BLaER1 (cell line): Measurements from ENCODE around the gene MAD1L1.
A peak's percentile ranks its signal among the peaks of the same experiment; 100 is the strongest.

Source experiments
- H3K27ac ChIP-seq: shearing (Covaris generic); formaldehyde crosslinking; 2 replicates; pipeline ENCODE4 v1.8.1; 2022
- H3K27me3 ChIP-seq: shearing (Covaris generic); formaldehyde crosslinking; 2 replicates; pipeline ENCODE4 v1.8.1; 2022
- H3K36me3 ChIP-seq: shearing (Covaris generic); formaldehyde crosslinking; 2 replicates; pipeline ENCODE4 v1.8.1; 2022
- H3K4me1 ChIP-seq: shearing (Covaris generic); formaldehyde crosslinking; 2 replicates; pipeline ENCODE4 v1.8.1; 2022
- H3K4me2 ChIP-seq: shearing (Covaris generic); formaldehyde crosslinking; 2 replicates; pipeline ENCODE4 v1.8.1; 2022
- H3K4me3 ChIP-seq: shearing (Covaris generic); formaldehyde crosslinking; 2 replicates; pipeline ENCODE4 v1.8.1; 2022
- H3K9ac ChIP-seq: shearing (Covaris generic); formaldehyde crosslinking; 2 replicates; pipeline ENCODE4 v1.8.1; 2022
- H3K9me3 ChIP-seq: shearing (Covaris generic); formaldehyde crosslinking; 2 replicates; pipeline ENCODE4 v1.8.1; 2022
- H4K20me1 ChIP-seq: shearing (Covaris generic); formaldehyde crosslinking; 2 replicates; pipeline ENCODE4 v1.8.1; 2022
- Cebpa-rat ChIP-seq: shearing (Covaris generic); IDR thresholded peaks from 2 replicates; pipeline ENCODE4 v1.8.1; 2022

The MAD1L1 gene

DNA sequence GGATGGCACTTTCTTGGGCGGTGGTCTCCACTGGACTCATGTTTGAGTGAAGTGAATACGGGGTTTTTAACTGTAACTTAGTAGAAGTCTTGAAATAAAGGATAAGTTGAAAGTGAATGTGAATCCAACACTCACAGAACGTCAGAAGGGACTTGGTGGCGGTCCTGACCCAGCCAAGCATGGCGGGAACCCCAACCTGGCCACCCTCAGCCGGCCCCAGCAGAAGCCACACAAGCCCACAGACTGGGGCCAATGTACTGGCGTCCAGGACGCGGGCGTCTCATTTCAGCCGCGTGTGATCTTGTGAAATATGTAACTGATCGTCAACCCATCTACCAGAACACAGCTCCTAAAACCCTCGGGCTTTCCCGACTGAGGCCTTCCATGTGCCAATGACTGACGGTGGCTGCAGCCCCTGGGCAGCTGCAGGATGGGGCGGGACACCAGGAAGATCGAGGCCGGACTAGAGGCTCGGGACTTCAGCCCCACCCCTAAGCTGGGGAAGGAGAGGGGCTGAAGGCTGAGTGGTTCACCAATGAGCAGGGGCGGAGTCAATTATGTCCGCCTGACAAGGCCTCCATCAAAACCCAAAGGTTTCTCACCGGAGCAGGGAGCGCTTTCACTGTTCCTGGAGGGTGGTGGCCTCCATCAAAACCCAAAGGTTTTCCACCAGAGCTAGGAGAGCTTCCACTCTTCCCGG is 161.5 kb downstream of the MAD1L1 start:
- Histone ChIP-seq H3K9ac (peak overlapping the region; percentile 67; the same call in 1 of the 2 replicates), H3K27me3 (no peaks in the 10 kb centered on the region), H3K27ac (peak overlapping the region; percentile 95), H3K4me1 (peaks cover 99% of the 10 kb centered on the region), H3K4me3 (peak overlapping the region; percentile 19; the same call in 1 of the 2 replicates), H3K9me3 (no peaks in the 10 kb centered on the region), H3K36me3 (peaks cover 12% of the 10 kb centered on the region), H3K4me2 (peak overlapping the region; percentile 94), H4K20me1 (peaks cover 46% of the 10 kb centered on the region)
- no peak for TF ChIP-seq Cebpa-rat

DNA sequence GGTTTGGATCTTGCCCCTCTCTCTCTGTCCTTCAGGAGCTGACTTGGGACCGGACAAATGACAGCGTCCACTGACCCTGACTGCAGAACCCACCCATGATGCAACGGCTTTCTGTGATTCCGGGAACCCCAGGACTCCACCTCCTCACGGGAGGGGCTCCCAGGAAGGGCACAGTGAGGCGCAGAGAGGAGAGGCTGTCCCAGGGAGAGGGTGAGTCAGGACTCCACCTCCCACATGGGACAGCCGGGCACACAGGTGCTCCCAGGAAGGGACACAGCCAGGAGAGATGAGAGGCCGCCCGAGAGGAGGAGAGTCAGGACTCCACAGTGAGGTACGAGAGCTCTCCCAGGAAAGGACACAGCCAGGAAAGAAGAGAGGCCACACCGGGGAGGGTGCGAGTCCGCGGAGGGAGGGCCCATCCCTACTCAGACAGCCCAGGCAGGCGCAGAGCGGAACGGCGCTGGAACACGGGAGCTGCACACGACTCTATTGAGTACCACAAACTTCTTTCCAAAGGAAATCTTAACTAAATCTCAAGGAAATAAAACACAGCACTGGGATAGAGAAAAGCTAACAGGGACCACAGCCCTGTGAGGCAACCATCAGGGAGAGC is 162.5 kb downstream of the MAD1L1 start:
- Histone ChIP-seq H3K4me3 (no peak overlapping the region; the same call in 1 of the 2 replicates), H3K4me1 (peaks cover 99% of the 10 kb centered on the region), H3K9me3 (no peaks in the 10 kb centered on the region), H3K27ac (peak overlapping the region; percentile 95), H3K27me3 (no peaks in the 10 kb centered on the region), H3K9ac (peak overlapping the region; percentile 62), H3K36me3 (peaks cover 5% of the 10 kb centered on the region; the same call in 1 of the 2 replicates), H4K20me1 (peaks cover 37% of the 10 kb centered on the region; the same call in 1 of the 2 replicates), H3K4me2 (peak overlapping the region; percentile 94)
- TF ChIP-seq Cebpa-rat = no peak

- Histone ChIP-seq H3K4me3 (peak overlapping the region; percentile 64), H4K20me1 (peaks cover 29% of the 10 kb centered on the region; the same call in 1 of the 2 replicates), H3K4me2 (peak overlapping the region; percentile 94), H3K9ac (peak overlapping the region; percentile 62), H3K9me3 (no peaks in the 10 kb centered on the region), H3K27ac (peak overlapping the region; percentile 95), H3K36me3 (peaks cover 10% of the 10 kb centered on the region), H3K27me3 (no peaks in the 10 kb centered on the region), H3K4me1 (peaks cover 99% of the 10 kb centered on the region)
- TF ChIP-seq Cebpa-rat = no peak
Observed at GRCh38 chr7:2069472-2069860, 163.3 kb downstream of the MAD1L1 start.

- no peaks in the 10 kb centered on the region for H3K27me3 ChIP-seq
- H3K27ac ChIP-seq = peak overlapping the region; percentile 95
- H3K9me3 ChIP-seq = no peaks in the 10 kb centered on the region
- TF ChIP-seq Cebpa-rat = no peak
- H3K9ac ChIP-seq = peak overlapping the region; percentile 83
- H3K4me2 ChIP-seq = peak overlapping the region; percentile 94
- peak overlapping the region; percentile 64 for H3K4me3 ChIP-seq
- peaks cover 24% of the 10 kb centered on the region; the same call in 1 of the 2 replicates for H4K20me1 ChIP-seq
- H3K4me1 ChIP-seq = peaks cover 99% of the 10 kb centered on the region
- peaks cover 13% of the 10 kb centered on the region for H3K36me3 ChIP-seq
Observed at GRCh38 chr7:2068693-2069471, 163.9 kb downstream of the MAD1L1 start.

DNA sequence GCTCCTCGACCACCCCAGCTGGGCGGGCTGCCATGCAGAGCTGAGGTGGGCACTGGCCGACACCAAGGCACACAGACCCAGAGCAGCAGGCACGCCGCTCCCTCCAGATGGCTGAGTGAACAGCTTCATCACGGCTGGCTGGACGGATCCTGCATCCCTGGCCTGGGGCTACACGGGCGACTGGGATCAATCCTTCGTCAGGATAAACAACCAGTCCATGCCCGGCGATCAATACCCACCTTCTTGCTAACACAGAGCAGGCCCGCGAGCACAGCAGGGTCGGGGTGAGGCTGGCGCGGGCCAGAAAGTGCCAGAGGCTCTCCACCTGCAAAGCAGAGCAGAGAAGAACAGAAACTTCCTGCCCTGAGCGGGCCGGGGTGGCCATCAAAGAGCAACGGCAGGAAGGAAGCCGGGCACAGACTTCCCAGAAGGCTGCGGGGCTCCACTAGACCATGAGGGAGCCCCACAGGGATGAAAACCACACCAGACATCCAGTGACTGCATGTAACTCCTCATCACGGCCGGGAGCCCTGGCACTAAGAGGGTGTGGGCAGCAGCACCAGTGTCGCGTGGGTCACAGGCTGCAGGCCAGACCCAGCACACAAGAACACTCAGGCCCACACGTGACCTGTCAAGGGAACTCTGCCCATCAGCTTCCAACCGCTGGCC is 166.4 kb downstream of the MAD1L1 start:
- TF ChIP-seq Cebpa-rat = no peak
- peaks cover 23% of the 10 kb centered on the region for H3K36me3 ChIP-seq

GRCh38 chr7:2065528-2065927 is 167.2 kb downstream of the MAD1L1 start:
- peaks cover 14% of the 10 kb centered on the region for H3K9me3 ChIP-seq
- peaks cover 32% of the 10 kb centered on the region for H3K36me3 ChIP-seq
- no peak for TF ChIP-seq Cebpa-rat
- peak overlapping the region; percentile 95 for H3K27ac ChIP-seq
- H3K27me3 ChIP-seq = no peaks in the 10 kb centered on the region
- H3K4me3 ChIP-seq = peak overlapping the region; percentile 64
- H3K4me1 ChIP-seq = peaks cover 87% of the 10 kb centered on the region
- H3K4me2 ChIP-seq = peak overlapping the region; percentile 94
- peaks cover 18% of the 10 kb centered on the region for H4K20me1 ChIP-seq
- H3K9ac ChIP-seq = peak overlapping the region; percentile 83

More for the DNA sequence above, 166.4 kb downstream of the MAD1L1 start:
- Histone ChIP-seq H3K4me2 (peak overlapping the region; percentile 94), H3K4me3 (peak overlapping the region; percentile 64), H3K9ac (peak overlapping the region; percentile 83), H3K27ac (peak overlapping the region; percentile 95), H3K27me3 (no peaks in the 10 kb centered on the region), H3K4me1 (peaks cover 96% of the 10 kb centered on the region), H3K9me3 (peaks cover 5% of the 10 kb centered on the region), H4K20me1 (peaks cover 18% of the 10 kb centered on the region)

DNA sequence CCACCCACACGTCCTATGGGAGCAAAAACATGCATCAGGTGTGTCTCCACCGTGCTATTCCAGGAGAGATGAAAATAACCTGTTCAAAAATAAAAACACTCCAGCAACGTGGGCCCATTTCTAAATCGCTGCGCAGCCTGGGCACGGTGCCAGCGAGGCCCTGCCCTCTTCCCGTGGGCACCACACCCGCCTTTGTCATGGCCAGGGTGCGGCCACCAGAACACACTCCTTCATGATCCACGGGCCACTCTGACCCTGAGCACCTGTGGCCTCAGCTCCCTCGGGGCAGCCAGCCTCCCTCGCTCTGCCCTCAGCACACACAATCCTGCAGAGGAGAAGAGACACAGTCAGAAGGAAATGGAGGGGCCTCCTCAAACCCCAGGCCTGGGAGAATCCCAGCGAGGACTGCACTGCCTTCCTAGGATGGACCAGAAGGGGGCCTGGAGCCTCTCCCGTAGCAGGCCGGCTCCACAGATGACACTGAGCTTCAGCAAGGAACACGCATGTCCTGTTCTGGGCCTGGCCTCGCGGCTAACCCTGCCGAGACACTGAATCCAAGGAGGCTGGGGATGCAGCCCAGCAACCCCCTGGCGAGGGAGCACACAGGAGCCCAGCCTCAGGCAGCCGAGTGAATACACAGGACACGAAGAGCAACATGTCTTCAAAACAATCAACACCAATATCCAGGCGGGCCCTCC is 169.0 kb downstream of the MAD1L1 start:
- peak overlapping the region; percentile 83 for H3K9ac ChIP-seq
- H3K9me3 ChIP-seq = peaks cover 30% of the 10 kb centered on the region
- peaks cover 69% of the 10 kb centered on the region for H3K4me1 ChIP-seq
- H3K4me2 ChIP-seq = peak overlapping the region; percentile 94
- no peak for TF ChIP-seq Cebpa-rat
- no peaks in the 10 kb centered on the region for H3K27me3 ChIP-seq
- H3K27ac ChIP-seq = peak overlapping the region; percentile 95
- peak overlapping the region; percentile 4 for H3K4me3 ChIP-seq
- H4K20me1 ChIP-seq = peaks cover 27% of the 10 kb centered on the region
- H3K36me3 ChIP-seq = peaks cover 48% of the 10 kb centered on the region

- Histone ChIP-seq H3K9ac (peak overlapping the region; percentile 2; the same call in 1 of the 2 replicates), H3K4me2 (peak overlapping the region; percentile 94), H3K4me1 (peaks cover 60% of the 10 kb centered on the region), H4K20me1 (peaks cover 38% of the 10 kb centered on the region), H3K27ac (no peak overlapping the region), H3K36me3 (peaks cover 43% of the 10 kb centered on the region), H3K9me3 (peaks cover 30% of the 10 kb centered on the region), H3K27me3 (no peaks in the 10 kb centered on the region), H3K4me3 (no peak overlapping the region)
- TF ChIP-seq Cebpa-rat = no peak
Observed at GRCh38 chr7:2062648-2063047, 170.1 kb downstream of the MAD1L1 start.

GRCh38 chr7:2060701-2061100 is 172.0 kb downstream of the MAD1L1 start:
- no peak for TF ChIP-seq Cebpa-rat
- Histone ChIP-seq H3K4me1 (peaks cover 62% of the 10 kb centered on the region), H3K27ac (no peak overlapping the region), H3K4me3 (peak overlapping the region; percentile 29; the same call in 1 of the 2 replicates), H3K27me3 (no peaks in the 10 kb centered on the region), H3K9ac (no peak overlapping the region), H4K20me1 (peaks cover 57% of the 10 kb centered on the region), H3K9me3 (peaks cover 30% of the 10 kb centered on the region), H3K36me3 (peaks cover 47% of the 10 kb centered on the region), H3K4me2 (no peak overlapping the region)
